Stimulated activated CD4-positive, alpha-beta T cell treated with anti-CD3 and anti-CD28 coated beads, Interleukin-1b, Interleukin-23, amount 100 ng/mL, for 1 hour (primary cell): ENCODE data around the gene VPS16.
"Not testable (repeated sequence)": the region's sequence is repeated elsewhere in the genome, so short reads cannot be mapped to it uniquely, and the experiment has no call there.

Source experiments
- DNase-seq, 2 donors: peaks; one replicate each; pipeline ENCODE4 v3.0.0-alpha.2; 2020; ENCODE audit warnings: low read depth in 2 of 2

VPS16 gene

GRCh38 chr20:2807019-2807418 lies 33.5 kb upstream of the VPS16 start:
- DNase-seq: no peak

DNA sequence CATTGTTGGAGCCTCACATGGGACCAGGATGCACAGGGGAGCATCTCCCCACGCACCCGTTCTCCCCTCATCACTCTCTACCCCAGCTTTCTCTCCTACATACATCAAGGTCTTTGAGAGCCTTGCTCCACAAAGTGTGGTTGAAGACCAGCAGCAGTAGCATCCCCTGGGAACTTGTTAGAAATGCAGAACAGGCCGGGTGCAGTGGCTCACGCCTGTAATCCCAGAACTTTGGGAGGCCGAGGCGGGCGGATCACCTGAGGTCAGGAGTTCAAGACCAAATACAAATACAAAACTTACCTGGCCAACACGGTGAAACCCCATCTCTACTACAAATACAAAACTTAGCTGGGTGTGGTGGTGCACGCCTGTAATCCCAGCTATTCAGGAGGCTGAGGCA lies 32.6 kb upstream of the VPS16 start:
- DNase-seq: not testable (repeated sequence)

DNA sequence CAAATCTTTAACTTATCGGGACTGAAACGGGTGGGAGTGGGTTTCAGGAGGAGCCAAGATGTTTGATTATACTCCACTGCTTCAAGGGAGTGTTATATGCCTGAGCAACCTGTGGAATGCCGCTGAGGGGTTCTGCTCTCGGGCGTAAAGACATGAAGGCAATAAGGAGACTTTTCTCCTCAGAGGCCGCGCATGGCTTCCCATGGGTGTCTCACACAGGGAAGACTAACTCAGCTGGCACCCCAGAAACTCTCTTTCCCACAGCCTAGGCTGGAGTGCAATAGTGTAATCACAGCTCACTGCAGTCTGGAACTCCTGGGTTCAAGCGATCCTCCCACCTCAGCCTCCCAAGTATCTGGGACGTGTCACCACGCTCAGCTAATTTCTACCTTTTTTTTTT lies 30.9 kb upstream of the VPS16 start:
- DNase-seq: no peak

DNA sequence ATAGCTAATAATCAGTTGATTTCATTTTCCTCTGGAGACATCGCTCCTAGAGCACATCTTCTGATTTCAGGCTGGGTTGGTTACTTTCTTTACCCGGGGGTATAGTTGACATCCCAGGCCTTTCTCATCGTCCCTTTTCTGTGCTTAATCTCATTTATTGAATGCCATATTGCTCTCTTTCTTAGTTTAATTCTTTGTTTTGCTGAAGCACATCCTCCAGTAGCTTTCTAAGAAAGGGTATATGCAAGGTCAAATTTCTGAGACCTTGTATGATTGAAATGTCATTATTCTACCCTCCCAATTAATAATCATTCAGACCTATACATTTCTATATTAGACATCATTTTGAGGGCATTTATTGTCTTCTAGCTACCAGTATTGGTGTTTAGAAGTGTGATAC lies 28.4 kb upstream of the VPS16 start:
- DNase-seq: no peak

DNA sequence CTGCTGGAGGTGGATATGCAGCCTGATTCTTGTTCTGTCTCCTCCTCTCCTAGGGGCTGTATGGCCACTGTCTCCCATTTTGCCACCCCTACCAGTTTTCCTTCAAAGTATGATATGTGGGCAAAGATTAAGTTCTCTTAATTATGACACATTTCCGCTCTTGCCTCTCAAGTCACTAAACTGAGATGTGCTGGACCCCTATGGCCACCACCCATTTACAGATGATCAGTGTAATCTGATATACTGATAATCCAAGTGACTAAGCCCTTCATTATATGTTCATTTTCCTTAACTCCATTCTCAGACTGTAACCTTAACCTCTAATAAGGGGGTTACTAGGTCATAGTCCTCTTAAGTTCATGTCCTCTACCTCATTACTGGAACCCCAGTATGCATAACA lies 26.5 kb upstream of the VPS16 start:
- DNase-seq: no peak

- DNase-seq: no peak
Measured at GRCh38 chr20:2814587-2815051, 25.9 kb upstream of the VPS16 start, which contains the start of gene C20orf141. TSS of gene C20orf141 (plus strand) at chr20:2814987. CDS start at chr20:2815185, 198 bp downstream.

DNA sequence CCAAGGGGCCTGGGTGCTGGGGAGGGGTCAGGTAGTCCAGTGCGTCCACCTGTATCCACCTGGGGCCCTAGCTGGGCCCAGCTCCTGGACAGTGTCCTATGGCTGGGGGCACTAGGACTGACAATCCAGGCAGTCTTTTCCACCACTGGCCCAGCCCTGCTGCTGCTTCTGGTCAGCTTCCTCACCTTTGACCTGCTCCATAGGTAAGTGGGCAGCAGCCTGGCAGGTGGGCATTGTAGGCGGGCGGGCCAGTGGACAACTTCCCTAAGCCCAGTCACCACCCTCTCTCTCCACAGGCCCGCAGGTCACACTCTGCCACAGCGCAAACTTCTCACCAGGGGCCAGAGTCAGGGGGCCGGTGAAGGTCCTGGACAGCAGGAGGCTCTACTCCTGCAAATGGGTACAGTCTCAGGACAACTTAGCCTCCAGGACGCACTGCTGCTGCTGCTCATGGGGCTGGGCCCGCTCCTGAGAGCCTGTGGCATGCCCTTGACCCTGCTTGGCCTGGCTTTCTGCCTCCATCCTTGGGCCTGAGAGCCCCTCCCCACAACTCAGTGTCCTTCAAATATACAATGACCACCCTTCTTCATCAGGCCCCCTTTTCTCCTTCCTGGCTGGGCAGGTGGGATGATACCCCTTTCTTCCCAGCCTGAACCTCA lies 25.2 kb upstream of the VPS16 start:
- no peak for DNase-seq

DNA sequence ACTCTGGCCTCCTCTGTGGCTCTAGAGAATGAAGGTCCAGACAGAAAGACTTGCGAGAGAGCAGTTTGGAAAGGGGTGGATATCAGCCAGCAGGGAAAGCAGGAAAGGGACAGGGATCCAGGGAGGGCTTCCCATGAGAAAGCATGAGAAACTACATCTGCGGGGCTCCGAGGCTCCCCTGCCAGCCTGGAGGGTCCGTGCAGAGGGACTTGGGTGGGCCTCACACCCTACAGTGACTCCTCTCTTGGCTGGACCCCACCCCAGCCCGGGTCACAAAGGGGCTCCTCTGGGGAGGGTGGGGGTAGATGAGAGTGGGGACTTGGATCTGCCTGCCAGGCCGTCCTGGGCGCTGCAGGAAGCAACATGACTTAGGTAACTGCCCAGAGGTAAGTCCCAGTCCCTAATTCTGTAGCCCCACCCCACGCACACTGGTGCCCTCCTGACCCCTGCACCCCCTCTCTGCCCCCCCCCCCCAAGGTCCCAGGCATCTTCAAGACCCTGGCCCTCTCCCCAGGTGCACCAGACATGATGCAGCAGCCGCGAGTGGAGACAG lies 24.4 kb upstream of the VPS16 start, which contains the start of gene TMEM239:
Gene TMEM239, plus strand, starts transcription at position 335 of the 553 bp plus-strand sequence. Its CDS starts 191 bp downstream, at position 526.
- DNase-seq: no peak

DNA sequence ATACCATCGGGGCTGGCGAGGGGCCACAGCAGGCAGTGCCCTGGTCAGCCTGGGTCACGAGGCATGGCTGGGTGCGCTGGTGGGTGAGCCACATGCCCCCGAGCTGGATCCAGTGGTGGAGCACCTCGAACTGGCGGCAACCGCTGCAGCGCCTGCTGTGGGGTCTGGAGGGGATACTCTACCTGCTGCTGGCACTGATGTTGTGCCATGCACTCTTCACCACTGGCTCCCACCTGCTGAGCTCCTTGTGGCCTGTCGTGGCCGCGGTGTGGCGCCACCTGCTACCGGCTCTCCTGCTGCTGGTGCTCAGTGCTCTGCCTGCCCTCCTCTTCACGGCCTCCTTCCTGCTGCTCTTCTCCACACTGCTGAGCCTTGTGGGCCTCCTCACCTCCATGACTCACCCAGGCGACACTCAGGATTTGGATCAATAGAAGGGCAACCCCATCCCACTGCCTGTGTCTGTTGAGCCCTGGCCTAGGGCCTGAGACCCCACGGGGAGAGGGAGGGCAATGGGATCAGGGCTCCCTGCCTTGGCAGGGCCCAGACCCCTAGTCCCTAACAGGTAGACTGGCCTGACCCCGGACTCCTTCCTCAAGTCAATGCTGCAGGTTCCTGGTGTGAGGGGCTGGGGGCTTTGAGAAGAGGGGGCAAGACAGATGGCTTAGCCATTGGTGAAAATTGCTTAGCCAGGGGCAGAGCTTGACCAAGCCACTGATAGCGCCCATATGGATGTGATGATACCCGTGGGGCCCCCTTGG lies 23.8 kb upstream of the VPS16 start:
- no peak for DNase-seq

GRCh38 chr20:2817341-2817726 lies 23.2 kb upstream of the VPS16 start:
- DNase-seq: no peak

GRCh38 chr20:2817891-2818595 lies 22.5 kb upstream of the VPS16 start:
- DNase-seq: no peak

DNA sequence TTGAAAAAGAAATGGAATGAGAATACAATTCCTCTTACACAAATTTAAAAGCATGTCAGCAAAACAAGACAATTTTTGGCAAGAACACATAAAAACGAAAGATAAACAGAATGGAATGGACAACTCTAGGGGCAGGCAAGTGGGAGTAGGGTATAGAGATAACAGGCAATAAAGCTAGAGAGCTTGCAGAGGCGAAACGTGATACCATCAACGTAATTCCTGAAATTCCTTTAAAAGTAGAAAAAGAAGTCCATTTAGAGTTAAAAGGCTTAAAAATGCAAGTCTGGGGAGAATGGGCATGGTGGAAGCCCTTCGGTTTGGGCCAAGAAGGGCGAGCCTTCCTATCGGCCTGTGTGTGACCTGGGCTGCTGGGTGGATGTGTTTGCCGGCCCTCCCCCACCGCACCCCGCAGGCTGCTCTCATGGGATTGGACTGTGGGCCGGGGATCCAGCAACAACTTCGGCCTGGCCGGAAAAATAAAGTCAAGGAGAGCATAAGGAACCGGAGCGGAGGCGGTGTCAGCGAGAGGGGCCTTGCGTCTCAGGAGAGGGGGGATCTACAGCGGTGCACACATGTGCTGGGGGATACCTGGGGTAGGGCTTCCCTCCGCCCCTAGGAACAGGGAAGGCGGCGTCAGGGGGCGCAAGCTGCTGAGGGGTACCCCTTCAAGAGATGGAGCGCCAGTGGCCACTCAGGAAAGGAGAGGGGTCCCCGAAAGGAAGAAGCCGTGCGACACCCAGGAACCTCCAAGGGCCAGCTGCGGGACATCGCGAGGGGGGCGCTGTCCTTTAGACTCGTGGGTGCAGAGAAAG lies 20.3 kb upstream of the VPS16 start:
- no peak for DNase-seq

GRCh38 chr20:2820896-2821869 lies 19.4 kb upstream of the VPS16 start:
- no peak for DNase-seq

DNA sequence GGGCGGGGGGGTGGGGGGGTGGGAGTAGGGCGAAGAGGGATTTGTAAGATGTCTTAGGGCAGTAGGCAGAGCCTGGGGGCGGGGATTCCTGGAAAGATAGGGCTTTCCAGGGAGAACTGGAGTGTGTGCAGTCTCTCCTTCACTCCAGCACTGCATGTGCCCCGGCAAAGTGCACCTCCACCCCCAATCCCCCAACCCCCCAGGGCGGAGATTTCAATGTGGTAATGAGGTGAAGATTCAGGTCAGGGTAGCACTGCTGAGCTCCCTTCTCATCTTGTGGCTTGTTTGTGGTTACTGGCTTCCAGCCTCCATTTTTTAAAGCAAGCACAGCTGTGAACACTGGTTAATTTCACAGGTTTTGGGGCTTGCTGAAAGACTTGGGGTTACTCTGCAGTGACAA lies 18.5 kb upstream of the VPS16 start:
- DNase-seq: no peak

- no peak for DNase-seq
Measured at GRCh38 chr20:2825761-2826160, 14.8 kb upstream of the VPS16 start.

DNA sequence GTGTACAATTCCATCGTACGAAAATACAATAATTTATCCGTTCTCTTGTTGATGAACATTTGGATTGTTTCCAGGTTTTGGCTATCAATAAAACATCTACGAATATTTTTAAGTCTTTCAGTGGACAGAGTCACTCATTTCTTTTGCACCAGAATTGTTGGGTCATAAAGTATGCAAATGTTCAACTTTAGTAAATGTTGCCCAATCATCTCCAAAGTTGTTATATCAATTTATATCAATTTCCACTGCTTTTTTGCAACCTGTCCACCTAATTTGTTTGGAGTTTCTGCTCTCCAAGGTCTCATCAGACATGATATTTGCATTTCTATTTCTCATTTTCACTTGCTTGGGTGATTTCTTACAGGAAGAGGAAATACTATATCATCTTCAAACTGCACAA lies 13.9 kb upstream of the VPS16 start:
- no peak for DNase-seq

- DNase-seq: no peak
Measured at GRCh38 chr20:2829376-2829775, 11.2 kb upstream of the VPS16 start.

DNA sequence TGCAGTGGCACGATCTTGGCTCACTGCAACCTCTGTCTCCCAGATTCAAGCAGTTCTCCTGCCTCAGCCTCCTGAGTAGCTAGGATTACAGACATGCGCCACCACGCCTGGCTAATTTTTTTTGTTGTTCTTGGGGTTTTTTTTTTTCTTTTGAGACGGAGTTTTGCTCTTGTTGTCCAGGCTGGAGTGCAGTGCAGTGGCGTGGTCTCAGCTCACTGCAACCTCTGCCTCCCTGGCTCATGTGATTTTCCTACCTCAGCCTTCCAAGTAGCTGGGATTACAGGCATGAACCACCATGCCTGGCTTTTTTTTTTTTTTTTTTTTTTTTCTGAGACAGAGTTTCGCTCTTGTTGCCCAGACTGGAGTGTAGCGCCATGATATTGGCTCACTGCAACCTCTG lies 9.3 kb upstream of the VPS16 start:
- DNase-seq: not testable (repeated sequence)

DNA sequence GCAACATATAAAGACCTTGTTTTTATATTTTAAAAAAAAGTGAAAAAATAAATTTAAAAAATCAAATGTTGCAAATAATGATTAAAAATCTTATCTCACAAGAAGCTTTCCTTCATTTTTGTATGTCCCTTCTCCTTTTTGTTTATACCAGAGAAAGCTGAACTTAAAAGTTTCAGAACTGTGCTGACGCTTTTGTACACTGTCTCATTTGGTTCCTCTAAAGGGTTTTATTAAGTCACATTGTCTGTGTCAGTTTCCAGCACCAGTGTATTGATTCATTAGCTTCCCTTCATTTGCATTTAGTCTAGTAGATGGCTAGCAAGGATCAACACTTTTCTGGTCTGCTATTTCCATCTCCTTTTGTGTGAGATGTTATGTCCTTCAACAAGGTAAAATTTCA lies 6.8 kb upstream of the VPS16 start:
- DNase-seq: no peak

- no peak for DNase-seq
Measured at GRCh38 chr20:2834401-2835110, 6.0 kb upstream of the VPS16 start.
